A673 (cell line): ENCODE results near the gene CELF4. TPM values are rescaled to one million over a fixed set of nuclear protein-coding genes. Genes with fewer than 3 reads are reported as not detected.

Experiments
- BruUV-seq: library from RNA; stranded (reverse); fragments of 400-500 nt; replicated peaks from 2 replicates; lab custom pipeline; 2021; lab: Mats Ljungman, UMichigan
- CTCF ChIA-PET: fragments of 300-600 bp; sonication (Branson Sonifier 250); formaldehyde crosslinking; loops from one replicate; lab custom pipeline; 2022; ENCODE audit warnings: antibody characterized with exemption; lab: Charles Lee
- POLR2A ChIA-PET: fragments of 300-600 bp; sonication (Branson Sonifier 250); formaldehyde crosslinking; loops from one replicate; lab custom pipeline; 2022; ENCODE audit warnings: antibody characterized with exemption; ENCODE audit not compliant: low non-redundant PET; lab: Charles Lee
- DNase-seq: peaks from one replicate; pipeline ENCODE4 v3.0.0-alpha.2; 2015; ENCODE audit warnings: low spot score
- H3K27ac ChIP-seq: fragments of 200-600 bp; sonication (generic); 2 replicates; pipeline ENCODE4 v1.5.1; 2016; ENCODE audit warnings: mixed run types, low read depth, mild to moderate bottlenecking, mixed read lengths, antibody characterized with exemption, low read length; ENCODE audit not compliant: poor library complexity, severe bottlenecking
- H3K27me3 ChIP-seq: fragments of 200-600 bp; sonication (generic); replicated peaks from 2 replicates; pipeline ENCODE4 v1.6.1; 2017; ENCODE audit warnings: mixed run types, low read depth, mild to moderate bottlenecking, mixed read lengths, antibody characterized with exemption, low read length; ENCODE audit not compliant: insufficient read depth, poor library complexity
- H3K36me3 ChIP-seq: fragments of 200-600 bp; sonication (generic); 2 replicates; pipeline ENCODE4 v1.6.1; 2016; ENCODE audit warnings: mixed run types, mild to moderate bottlenecking, mixed read lengths, antibody characterized with exemption, low read length; ENCODE audit not compliant: insufficient read depth, poor library complexity, severe bottlenecking
- H3K4me1 ChIP-seq: fragments of 200-600 bp; sonication (generic); 2 replicates; pipeline ENCODE4 v1.6.1; 2017; ENCODE audit warnings: mixed run types, mild to moderate bottlenecking, mixed read lengths, antibody characterized with exemption, low read length; ENCODE audit not compliant: insufficient read depth, poor library complexity, severe bottlenecking
- H3K4me3 ChIP-seq: fragments of 200-600 bp; sonication (generic); 2 replicates; pipeline ENCODE4 v1.5.1; 2016; ENCODE audit warnings: low read depth, mixed run types, mild to moderate bottlenecking, mixed read lengths, low read length; ENCODE audit not compliant: poor library complexity, severe bottlenecking
- H3K9me3 ChIP-seq: fragments of 200-600 bp; sonication (generic); 2 replicates; pipeline ENCODE4 v1.6.1; 2016; ENCODE audit warnings: mixed run types, low read depth, mild to moderate bottlenecking, mixed read lengths, antibody characterized with exemption, low read length; ENCODE audit not compliant: poor library complexity, severe bottlenecking
- EZH2 ChIP-seq: fragments of 200-600 bp; sonication (generic); IDR thresholded peaks from 2 replicates; pipeline ENCODE4 v1.6.1; 2017; ENCODE audit warnings: borderline replicate concordance, low read depth, mild to moderate bottlenecking, mixed read lengths, antibody characterized with exemption, low read length; ENCODE audit not compliant: poor library complexity, severe bottlenecking
- intact Hi-C: fragments of 100-400 bp; cut with micrococcal nuclease; formaldehyde crosslinking; loops from one replicate; pipeline ENCODE4 v1.10.0; 2022; ENCODE audit not compliant: unreplicated experiment
- total RNA-seq: library from RNA; stranded (reverse); gene quantifications from 2 replicates; pipeline ENCODE4 v1.2.3, GENCODE V29; 2021
- TF ChIP-seq, protein P1 (sequence below): fragments of 300-800, 200-600 bp; sonication (generic); conservative IDR thresholded peaks from 2 replicates; pipeline ENCODE4 v1.5.1; 2017; ENCODE audit warnings: low read depth, mild to moderate bottlenecking, antibody characterized with exemption, low read length, moderate library complexity, mixed read lengths

CELF4 gene
- total RNA-seq, 1 experiment from 2014 or later = not detected

DNA sequence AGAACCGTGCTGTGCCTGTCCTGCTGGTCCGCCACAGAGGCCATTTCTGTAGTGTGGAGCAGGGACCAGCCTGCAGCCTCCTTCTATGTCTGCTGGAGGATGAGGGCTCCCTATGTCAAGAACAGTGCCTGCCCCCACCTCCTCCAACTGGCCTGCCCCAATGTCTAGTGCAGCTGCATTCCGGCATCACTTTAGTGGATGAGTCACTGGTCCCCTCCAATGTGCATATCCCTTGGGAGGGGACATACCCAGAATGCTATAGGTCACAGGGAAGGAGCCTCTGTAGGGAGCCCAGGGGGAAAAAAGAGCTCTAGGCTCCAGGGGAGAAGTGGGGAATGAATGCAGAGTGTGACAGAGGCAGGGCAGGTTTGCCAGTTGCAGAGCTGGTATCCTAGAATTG, 219.6 kb downstream of the CELF4 start:
- Histone ChIP-seq H3K4me1 (no peaks in the 10 kb centered on the region), H3K4me3 (no peak overlapping the region), H3K36me3 (no peaks in the 10 kb centered on the region), H3K27ac (no peak overlapping the region), H3K27me3 (no peaks in the 10 kb centered on the region), H3K9me3 (no peaks in the 10 kb centered on the region)
- TF ChIP-seq, protein P1, sequence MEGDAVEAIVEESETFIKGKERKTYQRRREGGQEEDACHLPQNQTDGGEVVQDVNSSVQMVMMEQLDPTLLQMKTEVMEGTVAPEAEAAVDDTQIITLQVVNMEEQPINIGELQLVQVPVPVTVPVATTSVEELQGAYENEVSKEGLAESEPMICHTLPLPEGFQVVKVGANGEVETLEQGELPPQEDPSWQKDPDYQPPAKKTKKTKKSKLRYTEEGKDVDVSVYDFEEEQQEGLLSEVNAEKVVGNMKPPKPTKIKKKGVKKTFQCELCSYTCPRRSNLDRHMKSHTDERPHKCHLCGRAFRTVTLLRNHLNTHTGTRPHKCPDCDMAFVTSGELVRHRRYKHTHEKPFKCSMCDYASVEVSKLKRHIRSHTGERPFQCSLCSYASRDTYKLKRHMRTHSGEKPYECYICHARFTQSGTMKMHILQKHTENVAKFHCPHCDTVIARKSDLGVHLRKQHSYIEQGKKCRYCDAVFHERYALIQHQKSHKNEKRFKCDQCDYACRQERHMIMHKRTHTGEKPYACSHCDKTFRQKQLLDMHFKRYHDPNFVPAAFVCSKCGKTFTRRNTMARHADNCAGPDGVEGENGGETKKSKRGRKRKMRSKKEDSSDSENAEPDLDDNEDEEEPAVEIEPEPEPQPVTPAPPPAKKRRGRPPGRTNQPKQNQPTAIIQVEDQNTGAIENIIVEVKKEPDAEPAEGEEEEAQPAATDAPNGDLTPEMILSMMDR = no peak
- TF ChIP-seq EZH2 = no peak
- intact Hi-C loops = no loop called here
- CTCF ChIA-PET = no interaction called here
- BruUV-seq = no TSS peak
- DNase-seq = peak; percentile 71
- POLR2A ChIA-PET = no interaction called here

- intact Hi-C loops = loop anchor here (1.0 to 5.0 kb wide), 2 partner anchors 133 to 194 kb away; no protein-coding TSS in a partner anchor
Observed at GRCh38 chr18:37343542-37343851, 222.1 kb downstream of the CELF4 start.

DNA sequence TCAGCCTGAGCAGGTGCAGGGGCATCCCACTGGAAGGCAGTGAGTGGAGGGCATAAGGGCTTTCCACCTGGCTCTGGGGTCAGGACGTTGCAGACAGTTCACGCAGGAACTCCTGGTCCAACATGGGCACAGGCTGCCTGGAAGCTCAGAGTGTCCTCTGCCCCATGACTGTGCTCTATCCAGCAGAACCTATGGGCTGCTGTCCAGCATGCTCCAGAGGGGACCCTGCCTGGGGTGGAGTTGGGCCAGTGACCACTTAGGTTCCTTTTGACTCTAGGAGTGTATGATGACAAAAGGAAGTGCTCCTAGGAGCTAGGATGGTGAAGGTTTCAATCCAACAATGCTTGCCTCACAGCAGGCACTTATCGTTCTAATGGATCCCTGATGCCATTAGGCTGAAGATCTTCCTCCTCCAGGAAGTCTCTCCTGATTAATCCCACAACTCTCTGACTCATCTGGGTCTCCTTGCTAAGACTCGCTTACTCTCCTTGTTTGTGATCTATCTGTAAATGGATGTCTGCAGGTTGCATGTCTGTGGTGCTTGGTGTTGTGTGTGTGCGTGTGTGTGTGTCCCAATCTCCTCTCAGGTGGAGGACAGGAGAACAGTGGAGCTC, 224.0 kb downstream of the CELF4 start:
- intact Hi-C loops = loop anchor here (5.0 kb wide), 1 partner anchor 196 kb away; no protein-coding TSS in a partner anchor
- Histone ChIP-seq H3K9me3 (no peaks in the 10 kb centered on the region), H3K4me1 (no peaks in the 10 kb centered on the region), H3K4me3 (no peak overlapping the region), H3K27ac (no peak overlapping the region), H3K36me3 (no peaks in the 10 kb centered on the region), H3K27me3 (no peaks in the 10 kb centered on the region)
- DNase-seq = peak; percentile 54
- no peak for TF ChIP-seq EZH2
- BruUV-seq = no TSS peak
- ChIA-PET POLR2A (no interaction called here), CTCF (interaction anchor here (0.7 kb wide), 1 partner anchor 216 kb away, joined by 4 read pairs; no protein-coding TSS in a partner anchor)

More at GRCh38 chr18:37343542-37343851, 222.1 kb downstream of the CELF4 start:
- ChIA-PET POLR2A (no interaction called here), CTCF (interaction anchor here (0.6 to 1.1 kb wide), 2 partner anchors 9 to 727 kb away, joined by 3 to 5 read pairs; no protein-coding TSS in a partner anchor)
- Histone ChIP-seq H3K27ac (no peak overlapping the region), H3K27me3 (no peaks in the 10 kb centered on the region), H3K36me3 (no peaks in the 10 kb centered on the region), H3K4me1 (no peaks in the 10 kb centered on the region), H3K4me3 (no peak overlapping the region), H3K9me3 (no peaks in the 10 kb centered on the region)
- TF ChIP-seq EZH2 = no peak
- TF ChIP-seq, protein P1 = no peak
- no TSS peak for BruUV-seq
- DNase-seq = no peak
